ENCODE measurements around the gene NDUFA7.
A peak's percentile ranks its signal among the peaks of the same experiment; 100 is the strongest.
"Not testable (repeated sequence)": the region's sequence is repeated elsewhere in the genome, so short reads cannot be mapped to it uniquely, and the experiment has no call there.

NDUFA7 gene

GRCh38 chr19:8323781-8324185 lies 2.6 kb upstream of the NDUFA7 start:
- DNase-seq (ENCODE audit: low read depth in 2 of 2), result no peak
- no peak overlapping the region for H3K4me3 ChIP-seq (replicated peaks in 1 of 2; ENCODE audit: low read depth in 2 of 2, low read length in 2 of 2)
- TF ChIP-seq, protein P1, sequence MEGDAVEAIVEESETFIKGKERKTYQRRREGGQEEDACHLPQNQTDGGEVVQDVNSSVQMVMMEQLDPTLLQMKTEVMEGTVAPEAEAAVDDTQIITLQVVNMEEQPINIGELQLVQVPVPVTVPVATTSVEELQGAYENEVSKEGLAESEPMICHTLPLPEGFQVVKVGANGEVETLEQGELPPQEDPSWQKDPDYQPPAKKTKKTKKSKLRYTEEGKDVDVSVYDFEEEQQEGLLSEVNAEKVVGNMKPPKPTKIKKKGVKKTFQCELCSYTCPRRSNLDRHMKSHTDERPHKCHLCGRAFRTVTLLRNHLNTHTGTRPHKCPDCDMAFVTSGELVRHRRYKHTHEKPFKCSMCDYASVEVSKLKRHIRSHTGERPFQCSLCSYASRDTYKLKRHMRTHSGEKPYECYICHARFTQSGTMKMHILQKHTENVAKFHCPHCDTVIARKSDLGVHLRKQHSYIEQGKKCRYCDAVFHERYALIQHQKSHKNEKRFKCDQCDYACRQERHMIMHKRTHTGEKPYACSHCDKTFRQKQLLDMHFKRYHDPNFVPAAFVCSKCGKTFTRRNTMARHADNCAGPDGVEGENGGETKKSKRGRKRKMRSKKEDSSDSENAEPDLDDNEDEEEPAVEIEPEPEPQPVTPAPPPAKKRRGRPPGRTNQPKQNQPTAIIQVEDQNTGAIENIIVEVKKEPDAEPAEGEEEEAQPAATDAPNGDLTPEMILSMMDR (IDR thresholded peaks at IDR 0.05; ENCODE audit: low read depth, low read length), result no peak

- peak overlapping the region; percentile 98 to 99 for H3K4me3 ChIP-seq (replicated peaks in 1 of 2; ENCODE audit: low read depth in 2 of 2, low read length in 2 of 2)
- no peak for DNase-seq (ENCODE audit: low read depth in 2 of 2)
- TF ChIP-seq, protein P1 (IDR thresholded peaks at IDR 0.05; ENCODE audit: low read depth, low read length), result no peak
These were observed 1.4 kb upstream of the NDUFA7 start for GRCh38 chr19:8322638-8322997.

GRCh38 chr19:8321986-8322637 lies 937 bp upstream of the NDUFA7 start:
- TF ChIP-seq, protein P1 (IDR thresholded peaks at IDR 0.05; ENCODE audit: low read depth, low read length), result no peak
- peak overlapping the region; percentile 98 to 99 for H3K4me3 ChIP-seq (replicated peaks in 1 of 2; ENCODE audit: low read depth in 2 of 2, low read length in 2 of 2)
- peak in 1 of 2 donors; percentile 20 for DNase-seq (ENCODE audit: low read depth in 2 of 2)

DNA sequence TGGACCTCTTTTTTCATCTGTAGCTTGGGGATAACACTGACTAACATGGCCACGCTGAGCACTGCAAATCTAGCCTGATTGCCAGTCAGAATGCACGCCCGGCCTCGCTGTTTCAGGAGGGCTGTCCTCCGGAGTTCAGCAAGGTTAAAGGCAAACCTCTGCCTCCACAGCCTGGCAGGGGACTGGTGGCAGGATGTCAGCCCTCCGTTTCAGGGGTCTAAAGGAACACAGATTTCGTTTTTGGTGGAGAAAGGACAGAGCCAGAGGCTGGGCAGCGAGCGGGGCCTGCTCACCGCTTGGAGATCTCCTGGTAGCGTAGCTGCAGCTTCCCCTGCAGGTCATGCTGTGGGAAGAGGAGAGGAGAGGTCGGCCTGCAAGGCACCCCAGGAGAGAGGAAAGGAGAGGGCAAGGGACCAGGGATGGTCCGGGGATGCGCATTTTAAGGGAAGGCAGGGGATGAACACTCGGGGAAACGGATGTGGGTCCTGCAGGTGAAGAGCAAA lies 560 bp downstream of the NDUFA7 start:
- peak overlapping the region; percentile 98 to 99 for H3K4me3 ChIP-seq (replicated peaks in 1 of 2; ENCODE audit: low read depth in 2 of 2, low read length in 2 of 2)
- TF ChIP-seq, protein P1 (IDR thresholded peaks at IDR 0.05; ENCODE audit: low read depth, low read length), result no peak
- peak in 1 of 2 donors; percentile 26 for DNase-seq (ENCODE audit: low read depth in 2 of 2)

- DNase-seq (ENCODE audit: low read depth in 2 of 2), result no peak
- peak overlapping the region; percentile 98 to 99 for H3K4me3 ChIP-seq (replicated peaks in 1 of 2; ENCODE audit: low read depth in 2 of 2, low read length in 2 of 2)
- TF ChIP-seq, protein P1 (IDR thresholded peaks at IDR 0.05; ENCODE audit: low read depth, low read length), result no peak
These were observed 1.2 kb downstream of the NDUFA7 start for GRCh38 chr19:8319807-8320520.

DNA sequence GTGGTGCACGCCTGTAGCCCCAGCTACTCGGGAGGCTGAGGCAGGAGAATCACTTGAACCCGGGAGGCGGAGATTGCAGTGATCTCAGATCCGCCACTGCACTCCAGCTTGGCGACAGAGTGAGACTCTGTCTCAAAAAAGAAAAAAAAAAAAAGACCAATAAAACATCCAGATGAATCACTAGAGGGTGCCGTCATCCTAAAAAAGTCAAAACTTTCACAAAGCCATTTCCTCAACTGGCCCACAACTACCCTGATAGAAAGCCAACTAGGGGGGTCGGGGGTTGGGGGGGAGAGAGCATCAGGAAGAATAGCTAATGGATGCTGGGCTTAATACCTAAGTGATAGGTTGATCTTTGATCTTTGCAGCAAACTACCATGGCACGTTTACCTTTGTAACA lies 2.3 kb downstream of the NDUFA7 start:
- H3K4me3 ChIP-seq (replicated peaks in 1 of 2; ENCODE audit: low read depth in 2 of 2, low read length in 2 of 2), result not testable (repeated sequence)
- DNase-seq (ENCODE audit: low read depth in 2 of 2), result peak in 1 of 2 donors; percentile 34

- no peak overlapping the region for H3K4me3 ChIP-seq (replicated peaks in 1 of 2; ENCODE audit: low read depth in 2 of 2, low read length in 2 of 2)
- TF ChIP-seq, protein P1 (IDR thresholded peaks at IDR 0.05; ENCODE audit: low read depth, low read length), result no peak
- no peak for DNase-seq (ENCODE audit: low read depth in 2 of 2)
These were observed 4.6 kb downstream of the NDUFA7 start for GRCh38 chr19:8316351-8317125.

DNA sequence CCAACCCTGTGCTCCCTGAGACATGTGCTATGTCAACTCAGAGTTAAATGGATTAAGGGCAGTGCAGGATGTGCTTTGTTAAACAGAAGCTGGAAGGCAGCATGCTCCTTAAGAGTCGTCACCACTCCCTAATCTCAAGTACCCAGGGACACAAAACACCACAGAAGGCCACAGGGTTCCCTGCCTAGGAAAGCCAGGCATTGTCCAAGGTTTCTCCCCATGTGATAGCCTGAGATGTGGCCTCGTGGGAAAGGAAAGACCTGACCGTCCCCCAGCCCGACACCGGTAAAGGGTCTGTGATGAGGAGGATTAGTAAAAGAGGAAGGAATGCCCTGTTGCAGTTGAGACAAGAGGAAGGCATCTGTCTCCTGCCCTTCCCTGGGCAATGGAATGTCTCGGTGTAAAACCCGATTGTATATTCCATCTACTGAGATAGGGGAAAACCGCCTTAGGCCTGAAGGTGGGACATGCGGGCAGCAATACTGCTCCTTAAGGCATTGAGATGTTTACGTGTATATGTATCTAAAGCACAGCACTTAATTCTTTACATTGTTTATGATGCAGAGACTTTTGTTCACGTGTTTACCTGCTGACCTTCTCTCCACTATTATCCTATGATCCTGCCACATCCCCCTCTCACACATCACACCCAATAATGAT lies 6.1 kb downstream of the NDUFA7 start:
- DNase-seq (ENCODE audit: low read depth in 2 of 2); H3K4me3 ChIP-seq (replicated peaks in 1 of 2; ENCODE audit: low read depth in 2 of 2, low read length in 2 of 2): not testable (repeated sequence)

Data from cardiac fibroblast (primary cell).